ENCODE measurements around the gene BRD2. TPM values are rescaled to one million over a fixed set of nuclear protein-coding genes. Genes with fewer than 3 reads are reported as not detected.

The BRD2 gene
- total and polyA plus RNA-seq, 2 donors (not counting 1 experiment from before 2014, with no cell fraction given) = 474 to 620 TPM

GRCh38 chr6:33021917-33022316, 53.5 kb downstream of the BRD2 start:
- no peak for TF ChIP-seq EZH2 (IDR thresholded peaks at IDR 0.05; ENCODE audit: borderline replicate concordance, insufficient read depth, low read depth, low read length, poor library complexity, severe bottlenecking)
- no peak for TF ChIP-seq CTCF (IDR thresholded peaks at IDR 0.05)
- POLR2A ChIA-PET = interaction anchor here (9.6 kb wide), 1 partner anchor 51 kb away, joined by 166 read pairs; the partner anchor contains the start of genes HLA-DPA1 and HLA-DPB1
- H3K4me1 ChIP-seq (ENCODE audit: control insufficient read depth in 2 of 2, insufficient read depth in 2 of 2, low read length in 2 of 2) = peaks cover 58 to 65% of the 10 kb centered on the region in 2 donors
- WGBS (ENCODE audit: insufficient coverage) = 98% methylated on average over 8 of the region's 11 CpGs
- H3K9me3 Mint-ChIP-seq (ENCODE audit: insufficient read depth) = no peaks in the 10 kb centered on the region
- intact Hi-C loops (cut with micrococcal nuclease) = no loop called here
- H3K79me2 ChIP-seq (ENCODE audit: control insufficient read depth, insufficient read depth, low read length) = peaks cover 46% of the 10 kb centered on the region
- no peaks in the 10 kb centered on the region for H3K27me3 ChIP-seq (replicated peaks in 1 of 4; ENCODE audit: control extremely low read depth in 1 of 4, control insufficient read depth in 3 of 4, insufficient read depth in 4 of 4, low read length in 3 of 4)
- no peaks in the 10 kb centered on the region for H3K9me3 ChIP-seq (ENCODE audit: control extremely low read depth in 1 of 3, control insufficient read depth in 2 of 3, insufficient read depth in 1 of 3, low read length in 2 of 3)
- peak overlapping the region; percentile 96 for H3K27ac Mint-ChIP-seq
- H3K4me2 ChIP-seq (replicated peaks; ENCODE audit: low read depth, low read length, poor library complexity, severe bottlenecking) = no peak overlapping the region
- H3K4me3 ChIP-seq (ENCODE audit: control extremely low read depth in 1 of 5, extremely low read depth in 1 of 5, insufficient read depth in 1 of 5, low read depth in 2 of 5, low read length in 4 of 5) = no peak overlapping the region
- CTCF ChIA-PET = interaction anchor here (17.0 kb wide), 1 partner anchor 58 kb away, joined by 576 read pairs; the partner anchor contains the start of genes HLA-DPA1 and HLA-DPB1
- no peaks in the 10 kb centered on the region for H4K20me1 ChIP-seq (ENCODE audit: control insufficient read depth, insufficient read depth, low read length, poor library complexity, severe bottlenecking)
- peaks cover 71% of the 10 kb centered on the region for H3K4me1 Mint-ChIP-seq
- no peak overlapping the region for H3K4me3 Mint-ChIP-seq
- H3K27me3 Mint-ChIP-seq = no peaks in the 10 kb centered on the region
- H3K27ac ChIP-seq (ENCODE audit: low read length in 2 of 2) = peak overlapping the region; percentile 98 to 100
- no peak for ATAC-seq (ENCODE audit: low read depth)
- H2AFZ ChIP-seq (ENCODE audit: insufficient read depth, low read depth, low read length, poor library complexity, severe bottlenecking) = no peak overlapping the region
- no peaks in the 10 kb centered on the region for H3K36me3 ChIP-seq (replicated peaks in 1 of 2; ENCODE audit: control extremely low read depth in 1 of 2, control insufficient read depth in 1 of 2, extremely low read depth in 1 of 2, insufficient read depth in 2 of 2, low read length in 1 of 2)
- no peak overlapping the region for H3K9ac ChIP-seq (ENCODE audit: low read length)
- DNase-seq = no peak

GRCh38 chr6:33023536-33023935, 55.1 kb downstream of the BRD2 start:
- Histone ChIP-seq H3K27me3 (replicated peaks in 1 of 4; ENCODE audit: control extremely low read depth in 1 of 4, control insufficient read depth in 3 of 4, insufficient read depth in 4 of 4, low read length in 3 of 4) (no peaks in the 10 kb centered on the region), H3K79me2 (ENCODE audit: control insufficient read depth, insufficient read depth, low read length) (peaks cover 40% of the 10 kb centered on the region), H3K9me3 (ENCODE audit: control extremely low read depth in 1 of 3, control insufficient read depth in 2 of 3, insufficient read depth in 1 of 3, low read length in 2 of 3) (no peaks in the 10 kb centered on the region), H2AFZ (ENCODE audit: insufficient read depth, low read depth, low read length, poor library complexity, severe bottlenecking) (no peak overlapping the region), H3K27ac (ENCODE audit: low read length in 2 of 2) (no peak overlapping the region), H3K9ac (ENCODE audit: low read length) (no peak overlapping the region), H3K4me1 (ENCODE audit: control insufficient read depth in 2 of 2, insufficient read depth in 2 of 2, low read length in 2 of 2) (peaks cover 56 to 58% of the 10 kb centered on the region in 2 donors), H4K20me1 (ENCODE audit: control insufficient read depth, insufficient read depth, low read length, poor library complexity, severe bottlenecking) (no peaks in the 10 kb centered on the region), H3K36me3 (replicated peaks in 1 of 2; ENCODE audit: control extremely low read depth in 1 of 2, control insufficient read depth in 1 of 2, extremely low read depth in 1 of 2, insufficient read depth in 2 of 2, low read length in 1 of 2) (no peaks in the 10 kb centered on the region), H3K4me2 (replicated peaks; ENCODE audit: low read depth, low read length, poor library complexity, severe bottlenecking) (no peak overlapping the region), H3K4me3 (ENCODE audit: control extremely low read depth in 1 of 5, extremely low read depth in 1 of 5, insufficient read depth in 1 of 5, low read depth in 2 of 5, low read length in 4 of 5) (no peak overlapping the region)
- no CpG with 5 or more reads among the region's 3 CpGs for WGBS (ENCODE audit: insufficient coverage)
- no peaks in the 10 kb centered on the region for H3K27me3 Mint-ChIP-seq
- H3K27ac Mint-ChIP-seq = no peak overlapping the region
- no peak for ATAC-seq (ENCODE audit: low read depth)
- CTCF ChIA-PET = interaction anchor here (1.3 kb wide), 1 partner anchor 52 kb away, joined by 4 read pairs; the partner anchor contains the start of gene HLA-DPB1
- TF ChIP-seq EZH2 (IDR thresholded peaks at IDR 0.05; ENCODE audit: borderline replicate concordance, insufficient read depth, low read depth, low read length, poor library complexity, severe bottlenecking) (no peak), CTCF (IDR thresholded peaks at IDR 0.05) (no peak)
- H3K4me1 Mint-ChIP-seq = peaks cover 68% of the 10 kb centered on the region
- POLR2A ChIA-PET = interaction anchor here (0.9 to 9.6 kb wide), 2 partner anchors 44 to 50 kb away, joined by 3 to 166 read pairs; partner anchors contain the start of genes HLA-DPA1 and HLA-DPB1
- H3K9me3 Mint-ChIP-seq (ENCODE audit: insufficient read depth) = no peaks in the 10 kb centered on the region
- H3K4me3 Mint-ChIP-seq = no peak overlapping the region
- DNase-seq = no peak
- intact Hi-C loops (cut with micrococcal nuclease) = no loop called here

Measured in B cell (primary cell).